NCI-H1092 (cell line): ENCODE results near the gene TMEM129.

Experiments
- DNase-seq: peaks from one replicate; lab custom pipeline; 2025; lab: John Stamatoyannopoulos, UW

Gene TMEM129

DNA sequence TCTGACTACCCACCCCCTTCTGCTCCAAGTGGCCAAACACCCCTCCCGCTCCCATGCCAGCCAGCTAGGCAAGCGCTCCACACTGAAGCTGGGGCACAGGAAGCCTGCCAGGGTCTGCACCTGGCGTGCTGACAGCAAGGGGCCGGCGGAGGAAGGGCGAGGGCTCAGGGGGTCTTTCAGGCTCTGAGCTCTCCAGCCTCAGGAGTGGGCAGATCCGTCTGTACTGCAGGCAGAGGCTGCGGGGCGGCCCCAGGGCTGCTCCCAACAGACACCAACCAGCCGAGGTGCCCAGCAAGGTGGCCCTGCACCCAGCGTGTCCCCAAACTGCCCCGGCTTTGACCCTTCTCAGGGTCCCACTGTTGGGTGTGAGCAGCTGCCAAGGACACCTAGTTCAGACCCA lies 51.9 kb downstream of the TMEM129 start:
- DNase-seq = no peak

- DNase-seq = no peak
These were observed 52.7 kb downstream of the TMEM129 start for GRCh38 chr4:1668488-1668840.

DNA sequence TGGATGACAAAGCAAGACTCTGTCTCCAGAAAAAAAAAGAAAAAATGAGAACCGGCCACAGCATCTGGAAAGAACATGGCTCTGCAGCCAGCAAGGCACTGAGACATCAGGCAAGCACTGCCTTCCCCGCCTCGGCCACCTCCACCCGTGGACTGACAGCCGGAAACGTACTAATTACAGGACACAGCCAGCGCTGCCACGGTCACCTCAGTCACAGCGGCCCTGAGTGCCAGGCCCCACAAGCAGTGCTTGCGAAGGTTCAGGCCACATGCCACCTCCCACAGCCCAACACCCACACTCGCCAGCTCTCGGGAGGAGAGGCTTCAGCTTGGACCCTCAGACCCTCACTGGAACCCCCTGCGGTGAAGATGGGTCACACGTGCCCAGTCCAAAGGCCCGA lies 53.9 kb downstream of the TMEM129 start:
- DNase-seq = no peak

DNA sequence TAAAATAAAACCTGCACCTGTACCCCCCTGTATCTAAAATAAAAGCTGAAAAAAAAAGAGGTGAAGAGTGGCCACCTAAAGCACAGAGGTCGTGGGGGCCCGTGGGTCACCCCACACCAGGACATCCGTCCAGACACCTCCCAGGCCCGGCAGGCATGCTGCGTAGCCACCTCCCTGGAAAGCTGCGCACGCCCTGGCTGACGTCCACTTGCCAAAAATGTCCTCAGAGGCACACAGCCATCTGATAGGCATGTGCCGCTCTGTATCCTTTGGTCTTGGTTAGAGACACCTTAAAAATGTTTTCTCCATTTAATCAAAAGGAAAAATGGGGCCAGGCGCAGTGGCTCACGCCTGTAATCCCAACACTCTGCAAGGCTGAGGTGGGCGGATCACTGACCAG lies 54.7 kb downstream of the TMEM129 start:
- DNase-seq = no peak
